ENCODE results near the gene VMP1.

Gene VMP1

DNA sequence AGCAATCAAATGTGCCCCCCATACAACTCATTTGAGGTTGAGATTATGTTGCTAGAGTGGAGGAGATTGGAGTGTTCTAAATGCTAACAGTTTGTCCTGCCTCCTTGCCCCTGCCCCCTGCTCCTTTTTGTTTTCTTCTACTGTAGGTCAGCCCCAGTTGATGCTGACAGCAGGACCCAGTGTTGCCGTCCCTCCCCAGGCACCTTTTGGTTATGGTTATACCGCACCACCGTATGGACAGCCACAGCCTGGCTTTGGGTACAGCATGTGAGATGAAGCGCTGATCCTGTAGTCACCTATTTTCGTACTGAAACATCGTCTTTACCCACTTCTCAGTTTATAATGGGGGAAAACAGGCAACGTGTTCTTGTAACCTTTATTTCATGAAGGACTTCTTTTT lies 13.9 kb upstream of the VMP1 start:
- TF ChIP-seq, protein P1, sequence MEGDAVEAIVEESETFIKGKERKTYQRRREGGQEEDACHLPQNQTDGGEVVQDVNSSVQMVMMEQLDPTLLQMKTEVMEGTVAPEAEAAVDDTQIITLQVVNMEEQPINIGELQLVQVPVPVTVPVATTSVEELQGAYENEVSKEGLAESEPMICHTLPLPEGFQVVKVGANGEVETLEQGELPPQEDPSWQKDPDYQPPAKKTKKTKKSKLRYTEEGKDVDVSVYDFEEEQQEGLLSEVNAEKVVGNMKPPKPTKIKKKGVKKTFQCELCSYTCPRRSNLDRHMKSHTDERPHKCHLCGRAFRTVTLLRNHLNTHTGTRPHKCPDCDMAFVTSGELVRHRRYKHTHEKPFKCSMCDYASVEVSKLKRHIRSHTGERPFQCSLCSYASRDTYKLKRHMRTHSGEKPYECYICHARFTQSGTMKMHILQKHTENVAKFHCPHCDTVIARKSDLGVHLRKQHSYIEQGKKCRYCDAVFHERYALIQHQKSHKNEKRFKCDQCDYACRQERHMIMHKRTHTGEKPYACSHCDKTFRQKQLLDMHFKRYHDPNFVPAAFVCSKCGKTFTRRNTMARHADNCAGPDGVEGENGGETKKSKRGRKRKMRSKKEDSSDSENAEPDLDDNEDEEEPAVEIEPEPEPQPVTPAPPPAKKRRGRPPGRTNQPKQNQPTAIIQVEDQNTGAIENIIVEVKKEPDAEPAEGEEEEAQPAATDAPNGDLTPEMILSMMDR (IDR thresholded peaks at IDR 0.05; ENCODE audit: low read depth, low read length, missing control alignments) = no peak
- H3K4me3 ChIP-seq (ENCODE audit: low read depth, low read length) = no peak overlapping the region
- no peak for DNase-seq (ENCODE audit: low read depth)

DNA sequence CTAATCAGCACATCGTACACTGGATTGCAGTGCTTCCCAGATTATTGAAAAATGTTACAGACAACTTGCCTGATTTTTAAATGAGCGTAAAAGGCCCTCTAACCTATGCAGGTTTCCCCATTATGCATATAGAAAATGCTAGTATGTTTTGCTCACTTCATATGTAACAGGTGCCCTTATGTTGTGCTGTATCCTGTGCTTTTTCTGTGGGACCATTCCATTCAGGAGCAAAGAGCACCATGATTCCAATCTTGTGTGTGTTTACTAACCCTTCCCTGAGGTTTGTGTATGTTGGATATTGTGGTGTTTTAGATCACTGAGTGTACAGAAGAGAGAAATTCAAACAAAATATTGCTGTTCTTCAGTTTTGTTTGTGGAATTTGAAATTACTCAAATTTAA lies 13.1 kb upstream of the VMP1 start:
- no peak overlapping the region for H3K4me3 ChIP-seq (ENCODE audit: low read depth, low read length)
- no peak for DNase-seq (ENCODE audit: low read depth)
- TF ChIP-seq, protein P1 (IDR thresholded peaks at IDR 0.05; ENCODE audit: low read depth, low read length, missing control alignments) = no peak

DNA sequence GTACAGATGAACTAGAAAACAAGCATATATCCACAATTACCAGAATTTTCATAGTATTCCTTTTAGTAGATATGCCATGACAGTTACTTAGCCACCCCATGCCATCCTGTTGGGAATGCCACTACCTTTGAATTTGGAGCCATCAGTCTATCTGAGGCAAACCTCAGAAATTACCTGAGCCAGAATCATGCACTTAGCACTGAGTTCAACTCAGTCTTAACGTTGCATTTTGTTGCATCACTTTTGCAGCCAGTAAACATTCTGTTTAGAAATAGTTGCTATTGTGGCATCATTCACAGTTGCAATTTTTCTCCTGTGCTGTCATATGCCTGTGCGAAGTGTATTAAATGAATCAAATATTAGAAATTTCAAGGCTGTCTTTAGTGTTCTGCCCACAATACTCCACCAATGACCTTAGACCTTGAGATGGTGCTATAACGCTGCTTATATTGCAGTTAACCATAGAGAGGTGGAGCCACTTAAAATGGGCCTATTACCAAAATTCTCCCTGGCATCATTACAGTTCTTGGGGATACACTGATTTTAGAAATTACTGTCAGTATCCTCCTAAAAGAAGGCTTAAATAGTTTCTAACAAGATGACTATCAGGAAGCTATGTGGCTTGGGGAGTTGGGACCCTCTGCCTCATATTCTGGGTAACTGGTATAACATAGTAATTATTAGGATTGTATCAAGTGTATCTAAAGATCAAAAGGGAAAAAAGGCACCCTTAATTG lies 11.3 kb upstream of the VMP1 start:
- DNase-seq (ENCODE audit: low read depth) = no peak
- TF ChIP-seq, protein P1 (IDR thresholded peaks at IDR 0.05; ENCODE audit: low read depth, low read length, missing control alignments) = no peak
- no peak overlapping the region for H3K4me3 ChIP-seq (ENCODE audit: low read depth, low read length)

DNA sequence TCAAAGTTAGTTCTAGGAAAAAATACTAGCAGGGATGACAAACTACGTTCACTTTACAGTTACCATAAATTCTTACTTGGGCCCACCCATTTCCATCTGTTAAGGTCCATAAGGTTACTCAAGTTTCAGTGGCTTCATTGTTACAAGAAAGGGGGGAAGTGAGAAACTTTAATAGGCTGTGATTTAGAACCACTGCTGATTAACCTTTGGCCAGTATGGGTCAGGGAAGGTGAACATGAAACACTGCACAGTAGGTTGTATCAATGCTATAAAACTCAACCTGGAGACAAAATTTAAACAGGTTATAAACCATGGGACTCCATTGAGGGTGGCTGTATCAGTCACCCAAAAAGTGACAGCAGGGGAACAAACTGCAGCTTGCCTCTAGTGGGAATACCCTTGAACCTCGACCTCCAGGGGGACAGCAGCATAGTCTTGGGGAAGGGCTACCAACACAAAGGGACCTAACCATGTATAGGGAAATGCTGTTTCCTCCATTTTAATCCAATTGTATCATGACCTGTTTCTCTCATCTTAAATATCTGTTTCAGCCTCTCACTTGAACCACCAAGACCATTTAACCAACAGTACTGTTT lies 10.7 kb upstream of the VMP1 start:
- no peak overlapping the region for H3K4me3 ChIP-seq (ENCODE audit: low read depth, low read length)
- no peak for DNase-seq (ENCODE audit: low read depth)
- TF ChIP-seq, protein P1 (IDR thresholded peaks at IDR 0.05; ENCODE audit: low read depth, low read length, missing control alignments) = no peak

DNA sequence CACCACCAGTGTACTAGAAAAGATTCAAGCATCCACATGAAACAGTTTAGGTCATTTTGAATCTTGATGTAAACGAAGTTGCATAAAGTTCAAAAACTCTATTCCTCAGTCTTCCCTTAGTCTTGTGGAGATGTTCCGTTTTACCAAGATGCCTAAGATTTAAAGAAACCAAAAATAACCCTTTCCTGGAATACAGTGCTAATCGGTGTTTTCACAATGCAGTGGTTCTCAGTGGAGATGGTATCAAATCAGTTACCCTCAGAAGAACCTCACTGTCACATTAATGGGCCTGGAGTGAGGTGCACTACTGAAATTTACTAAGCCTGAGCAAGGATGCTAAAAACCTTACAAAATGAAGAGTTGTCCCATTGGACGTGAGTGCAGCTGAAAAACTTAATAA lies 9.3 kb upstream of the VMP1 start:
- H3K4me3 ChIP-seq (ENCODE audit: low read depth, low read length) = no peak overlapping the region
- no peak for DNase-seq (ENCODE audit: low read depth)
- TF ChIP-seq, protein P1 (IDR thresholded peaks at IDR 0.05; ENCODE audit: low read depth, low read length, missing control alignments) = no peak

DNA sequence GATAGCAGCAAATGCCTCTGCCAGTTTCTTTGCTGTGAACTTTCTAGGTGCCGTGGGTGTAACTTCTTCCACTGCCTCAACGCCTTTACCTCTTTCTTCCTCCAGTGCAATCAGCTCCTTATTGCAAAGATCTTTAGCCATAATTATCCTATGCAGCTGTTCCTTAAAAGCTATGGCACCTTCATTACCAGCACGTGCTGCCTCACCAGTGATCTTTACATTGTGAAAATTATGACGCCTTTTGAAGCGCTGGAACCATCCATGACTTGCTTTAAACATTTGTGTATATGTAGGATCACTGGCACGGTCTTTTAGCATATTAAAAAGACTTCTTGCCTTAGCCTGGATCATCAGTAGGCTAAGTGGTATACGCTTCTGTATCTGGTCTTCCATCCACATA lies 8.2 kb upstream of the VMP1 start:
- TF ChIP-seq, protein P1 (IDR thresholded peaks at IDR 0.05; ENCODE audit: low read depth, low read length, missing control alignments) = no peak
- H3K4me3 ChIP-seq (ENCODE audit: low read depth, low read length) = no peak overlapping the region
- DNase-seq (ENCODE audit: low read depth) = no peak

DNA sequence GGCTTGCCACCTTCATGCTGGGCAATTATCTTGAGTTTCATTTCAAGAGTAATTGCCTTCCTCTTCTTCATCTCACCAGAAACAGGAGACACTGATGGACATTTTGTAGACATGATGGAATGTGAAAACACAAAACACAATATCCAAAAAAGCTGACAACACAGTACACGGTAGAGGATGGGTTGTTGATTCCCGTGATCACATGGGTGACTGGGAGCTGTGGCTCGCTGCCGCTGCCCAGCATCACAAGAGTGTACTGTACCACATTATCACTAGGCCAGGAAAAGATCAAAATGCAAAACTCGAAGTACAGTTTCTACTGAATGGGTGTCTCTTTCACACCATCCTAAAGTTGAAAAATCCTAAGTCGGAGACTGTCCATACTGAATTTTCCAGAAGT lies 7.7 kb upstream of the VMP1 start:
- TF ChIP-seq, protein P1 (IDR thresholded peaks at IDR 0.05; ENCODE audit: low read depth, low read length, missing control alignments) = no peak
- no peak for DNase-seq (ENCODE audit: low read depth)
- no peak overlapping the region for H3K4me3 ChIP-seq (ENCODE audit: low read depth, low read length)
